CMK (cell line): ENCODE measurements around the gene ITGA8.
"Not testable (repeated sequence)": the region's sequence is repeated elsewhere in the genome, so short reads cannot be mapped to it uniquely, and the experiment has no call there.

Experiments used
- DNase-seq: peaks from one replicate; pipeline ENCODE4 v3.0.0-alpha.2; 2010; ENCODE audit warnings: low read depth

Gene ITGA8

DNA sequence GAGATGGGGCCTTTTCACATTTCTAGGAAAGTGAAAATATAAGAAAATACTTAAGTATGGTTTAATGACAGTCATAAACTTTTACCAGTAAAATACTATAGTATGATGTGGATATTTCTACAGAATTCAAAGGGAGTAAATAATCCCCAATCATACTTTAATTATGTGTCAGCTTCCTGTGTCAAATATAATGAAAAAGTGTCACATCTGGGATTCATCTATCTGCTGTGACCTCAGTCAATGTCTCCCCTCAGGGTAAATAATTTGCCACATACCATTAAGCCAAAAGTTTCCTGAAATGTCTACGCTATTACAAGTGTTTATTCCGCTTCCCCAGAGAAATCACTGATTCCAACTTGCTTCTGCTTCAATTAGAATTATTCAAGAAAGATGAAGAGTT is 110.5 kb downstream of the ITGA8 start:
- DNase-seq: no peak

DNA sequence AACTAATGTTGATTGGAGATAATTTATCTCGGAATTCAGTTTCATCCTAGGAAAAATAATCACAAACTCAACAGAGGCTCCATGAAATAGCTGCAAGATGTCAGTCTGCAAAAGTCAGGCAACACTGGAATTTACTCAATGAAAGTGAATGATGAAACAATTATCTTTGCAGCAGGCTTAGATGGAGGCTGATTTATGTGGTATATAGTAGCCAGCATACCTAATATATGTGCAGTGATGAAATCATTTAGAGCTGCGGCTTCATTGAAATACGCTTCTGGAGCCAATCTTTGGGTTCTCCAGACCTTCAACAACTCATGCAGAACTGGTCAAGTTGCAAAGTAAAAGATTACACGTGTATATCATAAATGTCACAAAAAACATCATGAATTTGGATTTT is 113.3 kb downstream of the ITGA8 start:
- no peak for DNase-seq

GRCh38 chr10:15605740-15606369 is 113.9 kb downstream of the ITGA8 start:
- no peak for DNase-seq

DNA sequence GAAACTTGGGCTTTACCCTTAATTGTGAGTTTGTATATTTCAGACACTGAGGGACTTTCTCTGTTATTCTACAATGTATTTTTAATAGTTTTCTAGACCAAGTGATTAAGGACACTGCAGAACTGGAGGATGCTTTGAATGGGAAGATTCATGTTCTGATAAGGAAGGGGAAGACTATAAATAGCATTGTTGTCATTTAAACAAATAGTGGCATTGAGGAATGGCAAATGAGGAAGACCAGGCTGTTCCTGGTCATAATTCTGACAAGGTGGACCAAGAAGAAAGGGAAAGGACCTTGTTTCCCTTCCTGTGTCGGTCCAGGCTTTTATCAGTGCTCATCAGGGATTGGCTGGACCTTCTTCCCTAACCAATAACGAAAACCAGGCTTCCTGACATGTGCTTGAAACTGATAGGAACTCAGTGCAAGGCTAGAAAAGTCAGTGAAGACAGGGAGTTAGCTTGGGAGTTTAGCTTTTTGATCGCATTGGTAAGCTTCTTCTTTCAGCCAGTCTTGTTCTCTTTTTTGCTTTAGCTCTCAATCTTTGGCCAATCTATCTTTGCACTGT is 116.2 kb downstream of the ITGA8 start:
- DNase-seq: no peak

GRCh38 chr10:15601819-15602218 is 117.9 kb downstream of the ITGA8 start:
- no peak for DNase-seq

DNA sequence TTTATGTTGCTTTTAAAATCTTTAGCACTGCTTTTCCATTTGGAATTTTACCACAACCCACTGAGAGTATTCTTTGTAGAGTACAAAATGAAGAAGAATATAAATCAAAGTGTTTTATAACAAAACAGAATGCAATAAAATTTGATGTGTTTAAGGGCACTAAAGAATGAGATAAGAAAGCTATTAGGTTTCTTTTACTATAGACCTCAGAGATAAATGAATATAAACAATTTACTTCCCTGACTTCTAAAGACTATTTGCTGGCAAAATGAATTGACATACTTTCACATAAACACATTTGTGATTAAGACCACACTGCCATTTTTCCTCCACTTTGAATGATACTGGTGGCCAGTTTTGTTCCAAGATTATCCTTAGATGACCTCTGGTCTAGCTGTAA is 124.5 kb downstream of the ITGA8 start:
- no peak for DNase-seq

DNA sequence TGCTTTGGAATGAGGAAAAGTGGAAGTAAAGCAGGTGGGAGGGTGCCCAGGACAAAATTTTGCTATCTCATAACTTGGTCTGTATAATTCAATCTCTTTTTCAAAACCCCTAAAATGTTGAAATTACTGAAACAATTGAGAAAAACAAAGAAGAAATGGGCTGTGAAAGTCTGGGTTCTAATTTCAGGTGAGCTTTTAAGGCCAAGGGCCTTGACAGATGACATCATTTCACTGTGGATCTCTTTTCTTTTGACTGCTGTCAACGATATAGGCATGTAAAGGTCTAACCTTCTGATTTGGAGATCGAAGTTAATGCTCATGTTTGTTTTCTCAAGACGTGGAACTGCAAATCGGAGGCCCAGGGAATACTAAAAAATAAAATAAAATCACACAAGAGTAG is 127.8 kb downstream of the ITGA8 start:
- no peak for DNase-seq

- DNase-seq: no peak
These were observed 128.3 kb downstream of the ITGA8 start for GRCh38 chr10:15591431-15591830.

- DNase-seq: no peak
These were observed 130.8 kb downstream of the ITGA8 start for GRCh38 chr10:15588635-15589508.

- DNase-seq: no peak
These were observed 131.6 kb downstream of the ITGA8 start for GRCh38 chr10:15588151-15588550.

- no peak for DNase-seq
These were observed 132.5 kb downstream of the ITGA8 start for GRCh38 chr10:15587271-15587670.

GRCh38 chr10:15585303-15585715 is 134.4 kb downstream of the ITGA8 start:
- peak; percentile 24 for DNase-seq

- DNase-seq: not testable (repeated sequence)
These were observed 136.8 kb downstream of the ITGA8 start for GRCh38 chr10:15582972-15583371.

DNA sequence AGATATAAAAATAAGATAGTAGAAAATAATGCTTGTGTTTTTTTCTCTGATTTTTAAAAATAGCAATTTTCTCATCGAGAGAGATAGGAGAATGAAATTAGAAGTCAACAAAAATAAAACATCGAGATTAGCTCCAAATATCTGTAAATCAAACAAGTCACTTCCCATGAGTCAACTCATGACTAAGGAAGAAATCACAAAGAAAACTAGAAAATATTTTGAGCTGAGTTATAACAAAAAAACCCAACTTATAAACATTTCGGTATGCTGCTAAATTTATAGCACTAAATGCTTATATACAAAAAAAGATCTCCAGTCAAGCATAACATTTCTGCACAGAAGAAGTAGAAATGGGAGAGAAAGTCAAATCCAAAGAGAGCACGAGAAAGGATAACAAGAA is 140.1 kb downstream of the ITGA8 start:
- no peak for DNase-seq

DNA sequence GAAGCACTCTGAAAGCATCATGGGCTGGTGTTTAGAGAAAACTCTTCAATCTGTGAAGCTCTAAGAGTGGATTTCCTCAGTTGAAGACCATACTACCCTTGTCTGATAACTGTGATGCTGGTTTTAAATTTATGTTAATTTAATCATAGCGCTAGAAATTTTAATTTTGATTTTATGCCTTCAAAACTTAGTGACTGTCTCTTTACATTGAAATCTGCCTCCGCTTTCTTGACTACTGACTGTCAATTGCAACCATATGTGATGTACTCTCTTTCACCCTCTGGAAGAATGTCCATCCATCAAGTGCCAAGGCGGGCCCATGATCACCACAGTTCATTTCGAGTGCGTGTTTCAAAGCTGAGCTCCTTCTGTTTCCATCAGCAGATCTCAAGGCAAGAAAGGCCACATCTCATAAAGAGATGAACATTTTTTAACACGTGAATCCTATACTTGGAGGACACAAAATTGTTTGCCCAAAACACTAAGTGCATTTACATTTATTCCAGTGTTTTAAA is 147.1 kb downstream of the ITGA8 start:
- DNase-seq: no peak

DNA sequence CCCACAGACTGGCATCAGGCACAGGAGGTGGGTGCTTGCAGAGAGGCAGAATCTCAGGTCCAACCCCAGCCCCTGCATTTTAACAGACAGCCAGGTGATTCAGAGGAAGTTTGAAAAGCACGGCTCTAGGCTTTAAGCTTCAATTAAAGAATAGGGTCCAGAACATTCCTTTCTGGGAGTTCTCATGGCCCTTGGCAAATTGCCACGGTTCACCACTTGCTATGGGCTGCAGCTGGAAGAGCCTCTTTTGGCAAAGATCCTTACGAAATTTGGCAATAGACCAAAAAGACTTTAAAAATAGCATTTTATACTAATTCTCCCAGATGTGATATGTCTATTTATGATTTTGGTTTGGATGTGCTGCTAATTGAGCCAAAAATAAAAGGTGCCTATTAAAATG is 148.1 kb downstream of the ITGA8 start:
- DNase-seq: no peak

DNA sequence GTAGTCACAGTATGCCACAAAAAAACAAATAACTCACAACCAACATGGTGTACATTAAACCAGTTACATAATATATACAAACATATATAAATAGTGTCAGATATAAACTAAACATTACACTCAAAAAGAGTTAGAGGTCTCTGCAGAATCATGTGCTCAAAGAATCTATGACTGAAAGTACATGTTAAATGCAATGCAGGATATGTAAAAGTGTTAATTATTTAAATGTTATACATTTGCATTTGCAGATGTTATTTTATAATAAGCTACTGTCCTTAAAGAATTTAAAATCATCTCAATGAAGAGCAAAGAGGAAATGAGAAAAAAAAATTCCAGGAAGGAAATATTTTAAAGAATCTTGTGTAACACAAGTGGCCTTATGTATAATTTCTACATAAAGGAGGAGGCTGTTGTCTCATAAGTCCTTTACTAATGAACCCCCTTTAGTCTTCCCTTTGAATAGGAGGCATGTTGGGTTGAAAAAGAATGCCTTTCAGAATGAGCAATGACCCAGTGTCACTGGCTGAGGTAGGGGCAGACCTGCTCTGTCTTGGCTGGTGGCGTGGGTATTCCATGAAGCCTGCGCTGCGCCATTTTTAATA is 148.9 kb downstream of the ITGA8 start:
- no peak for DNase-seq

DNA sequence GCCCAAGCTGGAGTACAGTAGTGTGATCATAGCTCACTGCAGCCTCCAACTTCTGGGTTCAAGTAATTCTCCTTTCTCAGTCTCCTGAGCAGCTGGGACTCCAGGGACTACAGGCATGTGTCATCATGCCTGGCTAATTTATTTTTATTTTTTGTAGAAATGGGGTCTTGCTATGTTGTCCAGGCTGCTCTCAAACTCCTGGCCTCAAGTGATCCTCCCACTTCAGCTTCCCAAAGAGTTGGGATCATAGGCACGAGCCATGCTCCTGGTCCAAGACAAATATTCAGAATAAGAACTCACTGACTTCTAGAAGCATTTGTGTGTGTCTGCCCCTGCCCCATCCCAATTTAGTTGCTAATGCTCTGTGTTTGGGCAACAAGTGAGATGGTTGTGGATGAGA is 151.8 kb downstream of the ITGA8 start:
- DNase-seq: no peak

DNA sequence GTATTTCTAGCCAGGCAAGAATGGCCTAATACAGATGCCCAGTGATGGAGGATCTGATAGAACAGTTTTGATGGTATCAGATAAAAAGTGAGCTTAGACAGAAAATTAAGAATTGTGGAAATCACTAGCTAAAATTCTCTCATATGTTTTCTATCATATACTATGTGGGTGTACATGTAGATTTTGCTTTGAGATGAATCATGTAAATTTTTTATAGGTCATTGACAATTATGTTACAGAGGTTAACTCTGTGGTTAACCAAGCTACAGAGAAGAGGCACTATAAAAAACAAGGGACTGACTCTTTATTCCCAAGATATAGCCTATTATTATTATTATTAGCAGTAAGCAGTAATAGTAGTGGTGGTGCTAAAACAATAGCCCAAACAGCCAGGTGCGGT is 156.5 kb downstream of the ITGA8 start:
- DNase-seq: no peak

DNA sequence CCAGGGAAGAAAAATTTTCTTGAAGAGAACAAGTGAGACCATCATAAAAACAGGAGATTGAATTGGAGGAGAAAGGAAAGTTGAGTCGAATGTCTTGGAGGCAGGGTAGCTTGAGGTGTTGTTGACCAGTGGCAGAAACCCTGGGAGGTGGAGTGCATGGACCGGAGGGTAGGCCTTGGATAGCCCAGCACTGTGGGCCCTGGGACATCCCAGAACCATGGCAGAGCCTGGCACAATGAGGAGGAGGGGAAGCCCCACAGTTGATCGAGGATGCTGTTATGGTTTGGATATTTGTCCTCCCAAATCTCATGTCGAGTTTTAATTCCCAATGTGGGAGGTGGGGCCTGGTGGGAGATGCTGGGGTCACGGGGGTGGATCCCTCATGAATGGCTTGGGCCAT is 157.1 kb downstream of the ITGA8 start:
- DNase-seq: no peak

DNA sequence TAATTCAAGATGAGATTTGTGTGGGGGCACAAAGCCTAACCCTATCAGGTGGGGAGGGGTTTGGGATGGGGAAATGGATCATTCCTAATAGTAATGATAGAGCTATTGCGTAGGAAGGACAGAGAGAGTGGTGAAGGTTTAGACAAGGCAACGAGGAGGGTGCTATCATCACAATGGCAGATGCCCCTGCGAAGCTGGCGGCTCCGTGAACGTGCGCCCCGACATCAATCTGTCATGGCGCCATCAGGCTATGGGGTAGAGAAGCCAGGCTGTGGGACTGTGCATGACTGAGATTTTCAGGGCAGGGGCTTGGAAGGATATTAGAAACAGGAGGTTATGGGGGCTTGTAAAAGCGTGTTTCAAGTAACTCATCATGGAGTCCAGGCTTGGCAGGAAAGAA is 157.6 kb downstream of the ITGA8 start:
- DNase-seq: no peak

DNA sequence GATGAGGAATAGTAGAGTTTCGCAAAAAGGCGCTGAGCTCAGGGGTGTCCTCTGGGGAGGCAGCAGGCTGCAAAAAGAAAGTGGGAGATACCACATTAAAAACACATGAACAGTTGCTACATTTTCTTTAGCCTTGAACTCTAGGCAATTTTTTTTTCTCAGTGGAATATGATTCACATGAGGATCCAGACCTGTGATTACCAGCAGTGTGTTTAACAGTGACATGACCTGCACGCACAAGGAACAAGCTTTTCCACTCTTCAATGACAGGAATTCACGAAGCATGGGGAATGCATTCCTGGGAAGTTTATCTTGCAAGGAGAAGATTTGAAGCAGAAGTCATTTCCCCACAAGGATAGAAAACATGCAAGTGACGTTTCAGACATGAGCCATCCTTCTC is 161.6 kb downstream of the ITGA8 start:
- no peak for DNase-seq

DNA sequence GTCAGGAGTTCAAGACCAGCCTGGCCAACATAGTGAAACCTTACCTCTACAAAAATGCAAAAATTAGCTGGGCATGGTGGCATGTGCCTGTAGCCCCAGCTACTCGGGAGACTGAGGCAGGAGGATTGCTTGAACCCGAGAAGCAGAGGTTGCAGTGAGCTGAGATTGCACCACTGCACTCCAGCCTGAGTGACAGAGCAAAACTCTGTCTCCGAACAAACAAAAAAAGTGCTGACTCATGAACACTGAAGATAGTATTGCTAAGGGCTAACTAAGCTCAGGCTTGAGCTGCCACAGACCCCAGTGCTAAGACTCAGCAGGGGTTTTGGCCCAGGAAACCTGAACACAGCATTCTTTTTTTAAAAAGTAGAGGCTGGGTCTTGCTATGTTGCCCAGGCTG is 162.6 kb downstream of the ITGA8 start:
- DNase-seq: not testable (repeated sequence)
